ENCODE results near the gene STUB1.

DNA sequence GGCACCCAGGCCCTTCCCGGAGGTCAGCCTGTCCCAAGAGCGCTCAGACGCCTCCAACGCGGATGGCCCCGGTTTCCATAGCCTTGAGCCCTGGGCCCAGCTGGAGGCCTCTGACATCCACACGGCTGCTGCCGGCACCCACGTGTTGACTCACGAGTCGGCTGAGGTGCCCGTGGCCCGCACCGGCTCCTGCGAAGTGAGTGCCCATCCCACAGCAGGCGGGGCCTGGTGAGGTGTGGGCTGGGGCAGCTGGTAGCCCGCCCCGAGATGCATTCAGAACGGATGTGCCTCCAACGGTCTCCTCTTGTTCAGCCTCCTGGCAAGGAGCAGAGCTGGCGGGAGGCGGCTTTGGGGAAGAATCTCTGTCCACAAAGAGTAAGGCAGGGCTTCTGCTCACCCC is 28.4 kb upstream of the STUB1 start:
- TF ChIP-seq EZH2 (IDR thresholded peaks at IDR 0.05; ENCODE audit: insufficient read depth, poor library complexity, severe bottlenecking) (no peak), EZH2phosphoT487 (IDR thresholded peaks at IDR 0.05; ENCODE audit: insufficient read depth, low read depth) (no peak)

All from GM23248 (cell line).